HEK293T (cell line): ENCODE data around the gene PLA2R1.
A peak's percentile ranks its signal among the peaks of the same experiment; 100 is the strongest.

Experiments used
- CTCF ChIA-PET: fragments of 350-600 bp; formaldehyde crosslinking; extraction: SDS; loops from one replicate; lab custom pipeline; 2021; ENCODE audit warnings: antibody characterized with exemption, inconsistent platforms; lab: Yijun Ruan, JAX
- POLR2A ChIA-PET: fragments of 350-600 bp; formaldehyde crosslinking; extraction: SDS; loops from one replicate; lab custom pipeline; 2020; ENCODE audit warnings: antibody characterized with exemption, inconsistent platforms; lab: Yijun Ruan, JAX
- DNase-seq: peaks from one replicate; pipeline ENCODE4 v3.0.0; 2012; ENCODE audit warnings: mixed read lengths; ENCODE audit errors: extremely low spot score
- ARNT ChIP-seq: fragments of 450-650 bp; IDR thresholded peaks from 2 replicates; pipeline ENCODE4 v1.6.1; 2017; ENCODE audit warnings: mild to moderate bottlenecking
- BHLHE40 ChIP-seq: fragments of 450-650 bp; IDR thresholded peaks from 2 replicates; pipeline ENCODE4 v1.6.1; 2016; ENCODE audit warnings: mild to moderate bottlenecking, moderate library complexity, borderline replicate concordance
- CTBP1 ChIP-seq: fragments of 450-650 bp; IDR thresholded peaks from 2 replicates; pipeline ENCODE4 v1.6.1; 2016; ENCODE audit warnings: borderline replicate concordance
- ELF4 ChIP-seq: fragments of 450-650 bp; IDR thresholded peaks from 2 replicates; pipeline ENCODE4 v1.6.1; 2017; ENCODE audit warnings: antibody characterized with exemption
- FOXA1 ChIP-seq: fragments of 450-650 bp; IDR thresholded peaks from 2 replicates; pipeline ENCODE4 v1.6.1; 2016; ENCODE audit warnings: mild to moderate bottlenecking
- FOXK2 ChIP-seq: fragments of 450-650 bp; IDR thresholded peaks from 2 replicates; pipeline ENCODE4 v1.6.1; 2016; ENCODE audit warnings: mild to moderate bottlenecking
- FOXM1 ChIP-seq: fragments of 450-650 bp; IDR thresholded peaks from 2 replicates; pipeline ENCODE4 v1.6.1; 2017; ENCODE audit warnings: mild to moderate bottlenecking, borderline replicate concordance
- HDGF ChIP-seq: fragments of 450-650 bp; IDR thresholded peaks from 2 replicates; pipeline ENCODE4 v1.6.1; 2017; ENCODE audit warnings: antibody characterized with exemption, borderline replicate concordance
- L3MBTL2 ChIP-seq: fragments of 450-650 bp; conservative IDR thresholded peaks from 2 replicates; pipeline ENCODE4 v1.6.1; 2016; ENCODE audit warnings: mild to moderate bottlenecking
- LEF1 ChIP-seq: fragments of 450-650 bp; IDR thresholded peaks from 2 replicates; pipeline ENCODE4 v1.6.1; 2017; ENCODE audit warnings: mild to moderate bottlenecking, borderline replicate concordance
- NFRKB ChIP-seq: fragments of 450-650 bp; IDR thresholded peaks from 2 replicates; pipeline ENCODE4 v1.6.1; 2016; ENCODE audit warnings: mild to moderate bottlenecking, moderate library complexity
- SP1 ChIP-seq: fragments of 450-650 bp; IDR thresholded peaks from 2 replicates; pipeline ENCODE4 v1.6.1; 2017
- SUZ12 ChIP-seq: fragments of 450-650 bp; IDR thresholded peaks from 2 replicates; pipeline ENCODE4 v1.6.1; 2016; ENCODE audit warnings: mild to moderate bottlenecking
- TARDBP ChIP-seq: fragments of 450-650 bp; IDR thresholded peaks from 2 replicates; pipeline ENCODE4 v1.6.1; 2016
- ZNF384 ChIP-seq: fragments of 450-650 bp; IDR thresholded peaks from 2 replicates; pipeline ENCODE4 v1.6.1; 2016
- TF ChIP-seq, protein P1 (sequence below): fragments of 450-650 bp; IDR thresholded peaks from 2 replicates; pipeline ENCODE4 v1.6.1; 2016

PLA2R1 gene

DNA sequence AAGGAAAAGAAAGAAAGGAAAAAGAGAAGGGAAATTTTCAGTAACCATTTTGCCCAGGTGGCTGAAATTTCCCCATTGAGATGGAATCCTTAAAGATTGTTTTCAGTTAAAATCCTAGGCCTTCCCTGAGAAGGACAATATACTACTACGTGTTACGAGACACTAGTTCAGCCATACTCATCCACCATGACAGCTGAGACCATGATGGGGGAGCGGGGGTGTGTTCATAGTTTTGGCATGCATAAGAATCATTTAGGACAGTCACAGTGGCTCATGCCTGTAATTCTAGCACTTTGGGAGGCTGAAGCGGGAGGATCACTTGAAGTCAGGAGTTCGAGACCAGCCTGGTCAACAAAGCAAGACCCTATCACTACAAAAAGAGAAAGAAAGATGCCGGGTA is 28.0 kb downstream of the PLA2R1 start:
- no peak for DNase-seq
- TF ChIP-seq SUZ12 (no peak), TARDBP (no peak), LEF1 (no peak), HDGF (no peak), L3MBTL2 (no peak), FOXA1 (no peak), NFRKB (no peak), FOXM1 (no peak), CTBP1 (no peak)
- ChIA-PET POLR2A (no interaction called here), CTCF (no interaction called here)

DNA sequence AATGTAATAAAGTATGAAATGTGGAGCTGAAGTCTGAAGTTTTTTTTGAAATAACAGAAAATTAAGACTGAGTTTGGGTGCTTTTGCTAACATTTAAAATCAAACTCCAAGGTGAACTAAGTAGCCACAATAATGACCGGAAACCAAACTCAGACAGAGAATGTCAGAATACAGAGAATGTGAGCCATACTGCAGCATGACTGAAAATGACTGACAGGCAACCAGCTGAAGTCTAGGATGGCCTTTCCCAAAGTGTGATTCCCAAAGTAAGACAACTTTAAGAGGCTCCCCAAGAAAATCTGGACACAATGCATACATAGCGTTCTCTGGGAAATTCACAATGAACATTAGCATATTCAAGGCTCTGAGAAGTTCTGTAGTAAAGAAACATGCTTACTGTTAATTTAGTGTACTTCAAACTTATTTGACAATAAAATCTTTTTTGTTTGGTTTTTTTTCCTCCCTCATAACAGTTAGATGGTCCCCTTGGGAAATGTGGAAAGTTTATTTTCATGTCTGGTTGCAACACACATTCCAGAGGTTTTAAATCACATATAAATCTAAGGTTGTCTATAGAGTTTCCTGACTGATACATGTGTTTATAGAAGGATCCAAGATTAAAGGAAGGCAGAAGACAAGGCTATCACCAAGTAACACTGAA is 28.6 kb downstream of the PLA2R1 start:
- POLR2A ChIA-PET, result no interaction called here
- CTCF ChIA-PET, result no interaction called here
- no peak for TF ChIP-seq CTBP1
- TF ChIP-seq, protein P1, sequence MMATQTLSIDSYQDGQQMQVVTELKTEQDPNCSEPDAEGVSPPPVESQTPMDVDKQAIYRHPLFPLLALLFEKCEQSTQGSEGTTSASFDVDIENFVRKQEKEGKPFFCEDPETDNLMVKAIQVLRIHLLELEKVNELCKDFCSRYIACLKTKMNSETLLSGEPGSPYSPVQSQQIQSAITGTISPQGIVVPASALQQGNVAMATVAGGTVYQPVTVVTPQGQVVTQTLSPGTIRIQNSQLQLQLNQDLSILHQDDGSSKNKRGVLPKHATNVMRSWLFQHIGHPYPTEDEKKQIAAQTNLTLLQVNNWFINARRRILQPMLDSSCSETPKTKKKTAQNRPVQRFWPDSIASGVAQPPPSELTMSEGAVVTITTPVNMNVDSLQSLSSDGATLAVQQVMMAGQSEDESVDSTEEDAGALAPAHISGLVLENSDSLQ, result peak; percentile 77
- no peak for DNase-seq

DNA sequence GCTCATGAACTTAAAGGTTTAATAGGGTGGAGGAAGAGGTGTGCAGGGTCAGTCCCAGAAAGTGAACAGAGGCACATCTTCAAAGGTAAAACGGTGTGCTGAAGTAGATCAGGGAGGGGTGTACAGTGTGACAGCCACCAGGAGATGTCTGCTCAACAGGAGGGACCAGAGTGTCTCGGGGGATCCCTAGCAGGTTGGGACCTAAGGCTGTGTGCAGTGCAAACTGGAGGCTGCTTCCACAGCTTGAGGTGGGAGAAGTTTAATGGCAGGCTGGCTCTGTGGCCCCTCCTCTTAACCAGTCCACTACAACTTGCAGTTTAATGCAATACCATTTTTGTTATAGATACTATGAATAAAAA is 33.2 kb downstream of the PLA2R1 start:
- no peak for DNase-seq
- POLR2A ChIA-PET, result no interaction called here
- TF ChIP-seq ZNF384, result no peak
- no peak for TF ChIP-seq HDGF
- no peak for TF ChIP-seq FOXA1
- TF ChIP-seq, protein P1, result no peak
- no peak for TF ChIP-seq TARDBP
- TF ChIP-seq ARNT, result no peak
- TF ChIP-seq L3MBTL2, result no peak
- no peak for TF ChIP-seq NFRKB
- no peak for TF ChIP-seq SP1
- no peak for TF ChIP-seq ELF4
- no peak for TF ChIP-seq LEF1
- TF ChIP-seq CTBP1, result no peak
- no peak for TF ChIP-seq BHLHE40
- no peak for TF ChIP-seq SUZ12
- no peak for TF ChIP-seq FOXM1
- TF ChIP-seq FOXK2, result no peak
- CTCF ChIA-PET, result interaction anchor here (0.7 kb wide), 1 partner anchor 24 kb away, joined by 3 read pairs; no protein-coding TSS in a partner anchor

DNA sequence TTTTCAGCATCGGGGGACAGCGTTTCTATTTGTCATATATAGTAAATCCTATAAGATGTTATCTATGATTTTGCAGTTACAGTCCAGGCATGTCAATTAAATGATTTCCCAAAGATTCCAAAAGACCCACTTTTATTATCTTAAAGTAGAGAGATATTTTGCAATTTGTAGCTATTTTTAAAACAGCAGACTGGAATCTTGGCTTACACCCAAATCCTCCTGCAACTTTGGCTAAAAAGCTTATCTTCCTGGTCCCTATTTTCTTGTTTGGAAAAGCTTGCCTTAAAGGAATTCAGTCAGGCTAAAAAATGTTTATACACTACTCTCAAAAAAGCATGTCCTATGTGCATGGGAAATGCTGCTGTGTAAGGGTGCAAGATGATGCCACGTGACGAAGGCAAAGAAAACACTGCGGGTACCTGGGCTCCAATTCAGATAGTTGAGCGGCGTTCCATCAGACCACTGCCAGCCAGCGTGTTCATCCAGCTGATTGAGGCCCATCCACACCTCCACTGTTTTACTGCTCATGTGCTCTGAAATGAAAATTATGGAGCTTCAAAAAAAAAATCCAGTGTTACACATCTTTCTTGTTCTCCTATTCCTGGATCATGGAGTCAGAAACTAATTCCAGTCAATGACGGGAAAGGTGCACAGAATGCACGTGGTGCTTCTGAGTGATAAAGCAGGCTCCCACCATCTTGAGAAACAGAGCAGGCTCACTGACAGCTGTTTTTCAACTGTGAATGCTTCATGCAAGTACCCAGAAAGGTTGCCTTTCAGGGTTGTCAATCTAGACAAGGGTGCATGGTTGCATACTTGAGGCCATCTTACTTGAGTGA is 33.8 kb downstream of the PLA2R1 start:
- DNase-seq, result no peak
- ChIA-PET CTCF (interaction anchor here (0.7 kb wide), 1 partner anchor 25 kb away, joined by 3 read pairs; no protein-coding TSS in a partner anchor), POLR2A (no interaction called here)
- TF ChIP-seq FOXA1, result no peak
- TF ChIP-seq LEF1, result no peak
- no peak for TF ChIP-seq ZNF384
- TF ChIP-seq L3MBTL2, result no peak
- no peak for TF ChIP-seq NFRKB
- TF ChIP-seq ARNT, result no peak
- TF ChIP-seq FOXM1, result no peak
- no peak for TF ChIP-seq BHLHE40
- no peak for TF ChIP-seq SP1
- no peak for TF ChIP-seq HDGF
- TF ChIP-seq SUZ12, result no peak
- no peak for TF ChIP-seq ELF4
- no peak for TF ChIP-seq CTBP1
- TF ChIP-seq TARDBP, result no peak
- TF ChIP-seq, protein P1, result no peak
- no peak for TF ChIP-seq FOXK2

DNA sequence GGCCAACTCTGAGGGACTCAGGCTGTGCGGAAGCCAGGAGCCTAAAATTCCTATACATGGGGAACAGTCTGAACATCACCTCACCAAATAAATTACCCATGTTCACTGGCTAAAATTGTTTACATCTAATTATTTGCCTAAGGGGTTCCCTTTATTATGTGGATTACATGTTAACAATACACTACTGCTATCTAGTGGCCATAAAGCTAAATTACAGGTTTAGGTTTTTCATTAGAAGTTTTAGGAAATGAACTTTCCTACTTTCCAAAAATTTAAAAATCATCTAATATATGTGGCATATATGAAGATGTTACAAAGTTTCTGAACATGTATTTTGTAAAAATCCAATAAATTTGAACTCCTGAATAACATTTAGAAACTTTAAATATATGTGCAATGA is 40.3 kb downstream of the PLA2R1 start:
- TF ChIP-seq CTBP1 (no peak), TARDBP (no peak), NFRKB (no peak), FOXA1 (no peak), FOXK2 (no peak), SUZ12 (no peak), FOXM1 (no peak), L3MBTL2 (no peak), ZNF384 (no peak), ELF4 (no peak), SP1 (no peak), LEF1 (no peak), BHLHE40 (no peak)
- TF ChIP-seq, protein P1, result no peak
- POLR2A ChIA-PET, result no interaction called here
- DNase-seq, result no peak
- CTCF ChIA-PET, result no interaction called here
